Brain microvascular endothelial cell (primary cell): ENCODE measurements around the gene TMEM51.

Experiments used
- DNase-seq: peaks from one replicate; pipeline ENCODE4 v3.0.0-alpha.2; 2020
- H3K27ac ChIP-seq: fragments of 250-450 bp; sonication (Bioruptor Pico); 2 replicates; pipeline ENCODE4 v1.5.1; 2020; ENCODE audit warnings: mild to moderate bottlenecking, moderate library complexity
- H3K27me3 ChIP-seq: fragments of 250-450 bp; sonication (Bioruptor Pico); replicated peaks from 2 replicates; pipeline ENCODE4 v1.5.1; 2020; ENCODE audit warnings: mild to moderate bottlenecking
- H3K36me3 ChIP-seq: fragments of 250-450 bp; sonication (Bioruptor Pico); replicated peaks from 2 replicates; pipeline ENCODE4 v1.5.1; 2020; ENCODE audit warnings: mild to moderate bottlenecking
- H3K4me3 ChIP-seq: 2 replicates; pipeline ENCODE4 v1.5.1; 2011; ENCODE audit warnings: low read depth, mild to moderate bottlenecking, control low read depth, low read length, moderate library complexity
- in situ Hi-C: cut with HindIII; loops from 2 replicates; pipeline ENCODE4 v1.10.0; 2017; ENCODE audit warnings: low sequenced_read_pairs, low pct_ligation_motif_present
- TF ChIP-seq, protein P1 (sequence below): IDR thresholded peaks from 2 replicates; pipeline ENCODE4 v1.5.1; 2011; ENCODE audit warnings: low read depth, mild to moderate bottlenecking, moderate library complexity, low read length, control low read depth, inconsistent platforms; ENCODE audit errors: missing control alignments

The TMEM51 gene

DNA sequence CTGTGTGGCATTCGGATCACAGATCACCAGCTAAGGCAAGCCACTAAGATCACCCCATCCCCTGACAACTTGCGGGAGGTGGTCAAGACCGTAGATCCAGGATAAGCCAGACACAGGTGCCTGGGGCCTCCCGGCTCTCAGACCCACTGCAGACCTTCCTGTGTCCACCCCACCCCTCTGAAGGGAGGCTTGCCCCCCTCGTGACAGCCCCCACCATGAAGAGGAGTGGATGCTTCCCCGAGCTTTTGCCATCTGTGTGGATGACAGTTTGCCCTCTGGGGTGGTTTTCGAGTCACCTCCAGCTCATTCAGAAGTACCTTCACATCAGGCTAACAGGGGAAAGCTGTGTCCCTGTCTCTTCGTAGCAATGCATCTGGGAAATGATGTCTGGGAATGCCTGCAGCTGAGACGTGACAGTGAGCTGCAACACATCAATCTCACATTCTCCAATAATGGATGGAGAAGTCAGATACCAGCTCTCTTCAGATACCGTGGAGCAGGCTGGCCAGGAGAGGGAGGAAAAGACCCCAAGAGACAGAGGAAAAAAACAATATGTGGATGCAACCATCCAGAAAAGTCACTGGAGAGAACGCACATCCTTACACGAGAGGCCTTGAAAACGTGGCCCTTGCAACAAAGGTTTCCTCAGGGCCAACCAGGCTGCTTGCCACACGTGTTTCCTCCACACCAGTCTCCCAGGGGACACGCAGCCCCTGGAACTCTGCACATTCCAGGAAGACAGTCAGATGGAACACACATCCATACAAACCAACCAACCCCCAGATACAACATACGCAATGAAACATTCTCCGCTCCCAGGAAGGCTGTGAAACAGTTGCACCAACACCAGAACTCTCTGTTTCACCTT, 73.1 kb downstream of the TMEM51 start:
- TF ChIP-seq, protein P1, sequence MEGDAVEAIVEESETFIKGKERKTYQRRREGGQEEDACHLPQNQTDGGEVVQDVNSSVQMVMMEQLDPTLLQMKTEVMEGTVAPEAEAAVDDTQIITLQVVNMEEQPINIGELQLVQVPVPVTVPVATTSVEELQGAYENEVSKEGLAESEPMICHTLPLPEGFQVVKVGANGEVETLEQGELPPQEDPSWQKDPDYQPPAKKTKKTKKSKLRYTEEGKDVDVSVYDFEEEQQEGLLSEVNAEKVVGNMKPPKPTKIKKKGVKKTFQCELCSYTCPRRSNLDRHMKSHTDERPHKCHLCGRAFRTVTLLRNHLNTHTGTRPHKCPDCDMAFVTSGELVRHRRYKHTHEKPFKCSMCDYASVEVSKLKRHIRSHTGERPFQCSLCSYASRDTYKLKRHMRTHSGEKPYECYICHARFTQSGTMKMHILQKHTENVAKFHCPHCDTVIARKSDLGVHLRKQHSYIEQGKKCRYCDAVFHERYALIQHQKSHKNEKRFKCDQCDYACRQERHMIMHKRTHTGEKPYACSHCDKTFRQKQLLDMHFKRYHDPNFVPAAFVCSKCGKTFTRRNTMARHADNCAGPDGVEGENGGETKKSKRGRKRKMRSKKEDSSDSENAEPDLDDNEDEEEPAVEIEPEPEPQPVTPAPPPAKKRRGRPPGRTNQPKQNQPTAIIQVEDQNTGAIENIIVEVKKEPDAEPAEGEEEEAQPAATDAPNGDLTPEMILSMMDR: no peak

DNA sequence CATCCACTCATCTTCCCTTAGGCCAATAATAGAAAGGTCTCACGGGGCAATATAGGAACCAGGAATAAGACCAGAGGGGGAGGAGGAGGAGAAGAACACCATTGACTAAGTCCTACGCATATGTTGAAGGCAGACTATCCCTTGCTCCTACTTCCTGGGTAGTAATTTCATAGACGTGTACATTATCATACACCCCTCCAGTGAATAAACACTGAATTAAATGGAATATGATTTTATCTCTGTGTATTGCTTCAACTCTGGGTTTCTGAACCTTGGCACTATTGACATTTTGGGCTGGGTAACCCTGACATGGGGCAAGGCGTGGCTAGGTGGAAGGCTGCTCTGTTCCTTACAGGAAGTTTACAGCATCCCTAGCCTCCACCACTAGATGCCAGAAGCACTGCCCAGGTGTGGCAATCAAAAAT, 76.2 kb downstream of the TMEM51 start:
- no peaks in the 10 kb centered on the region for H3K36me3 ChIP-seq
- TF ChIP-seq, protein P1: no peak
- no peak overlapping the region for H3K4me3 ChIP-seq
- no peaks in the 10 kb centered on the region for H3K27me3 ChIP-seq
- no peak overlapping the region for H3K27ac ChIP-seq
- DNase-seq: no peak
- in situ Hi-C loops: no loop called here

More for the DNA sequence above, 73.1 kb downstream of the TMEM51 start:
- no peaks in the 10 kb centered on the region for H3K27me3 ChIP-seq
- H3K36me3 ChIP-seq: no peaks in the 10 kb centered on the region
- in situ Hi-C loops: no loop called here
- H3K27ac ChIP-seq: no peak overlapping the region
- no peak overlapping the region for H3K4me3 ChIP-seq
- no peak for DNase-seq

DNA sequence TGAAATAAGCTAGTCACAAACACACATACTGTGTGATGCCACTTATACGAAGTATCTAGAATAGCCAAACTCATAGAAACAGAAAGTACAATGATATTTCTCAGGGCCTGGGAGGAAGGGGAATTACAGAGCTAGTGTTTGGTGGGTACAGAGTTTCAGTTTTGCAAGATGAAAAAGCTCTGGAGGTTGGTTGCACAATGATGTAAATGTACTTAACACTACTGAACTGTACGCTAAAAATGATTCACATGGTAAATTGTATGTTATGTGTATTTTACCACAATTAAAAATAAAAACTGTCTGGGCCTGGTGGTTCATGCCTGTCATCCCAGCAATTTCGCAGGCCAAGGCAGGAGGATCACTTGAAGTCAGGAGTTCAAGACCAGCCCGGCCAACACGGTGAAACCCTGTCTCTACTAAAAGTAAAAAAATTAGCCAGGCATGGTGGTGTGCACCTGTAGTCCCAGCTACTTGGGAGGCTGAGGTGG, 78.2 kb downstream of the TMEM51 start:
- Histone ChIP-seq H3K27ac (no peak overlapping the region), H3K4me3 (no peak overlapping the region), H3K27me3 (no peaks in the 10 kb centered on the region), H3K36me3 (no peaks in the 10 kb centered on the region)
- in situ Hi-C loops: no loop called here
- TF ChIP-seq, protein P1: no peak
- no peak for DNase-seq

DNA sequence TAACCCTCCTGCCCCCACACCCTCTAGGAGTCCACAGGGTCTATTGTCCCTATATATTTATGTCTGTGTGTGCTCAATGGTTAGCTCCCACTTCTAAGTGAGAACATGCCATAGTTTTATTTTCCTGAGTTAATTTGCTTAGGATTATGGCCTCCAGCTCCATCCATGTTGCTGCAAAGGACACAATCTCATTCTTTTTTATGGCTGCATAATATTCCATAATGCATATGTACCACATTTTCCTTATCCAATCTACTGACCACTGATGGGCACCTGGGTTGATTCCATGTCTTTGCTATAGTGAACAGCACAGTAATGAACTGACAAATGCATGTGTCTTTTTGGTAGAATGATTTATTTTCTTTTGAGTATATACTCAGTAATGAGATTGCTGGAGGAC, 80.1 kb downstream of the TMEM51 start:
- TF ChIP-seq, protein P1: no peak
- Histone ChIP-seq H3K4me3 (no peak overlapping the region), H3K27me3 (no peaks in the 10 kb centered on the region), H3K27ac (no peak overlapping the region), H3K36me3 (no peaks in the 10 kb centered on the region)
- DNase-seq: no peak
- in situ Hi-C loops: no loop called here

DNA sequence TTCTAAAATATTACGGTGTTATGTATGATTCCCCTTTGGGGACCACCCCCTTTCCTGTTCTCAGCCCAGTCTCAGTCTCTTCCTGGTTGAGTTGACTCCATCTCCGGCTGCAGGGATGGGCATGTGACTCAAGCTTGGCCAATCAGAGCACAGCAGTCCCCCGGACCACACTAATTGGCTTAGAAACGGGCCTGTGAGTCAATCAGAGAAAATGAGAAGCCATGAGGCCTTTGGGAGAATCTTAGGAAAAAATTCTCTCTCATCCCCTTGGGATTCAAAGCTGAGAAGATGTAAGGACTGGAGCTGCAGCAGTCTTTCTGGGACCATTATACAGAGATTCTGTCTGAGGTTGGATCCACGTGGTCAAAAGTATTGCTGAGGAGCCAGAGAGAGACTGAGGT, 82.8 kb downstream of the TMEM51 start:
- Histone ChIP-seq H3K27ac (no peak overlapping the region), H3K4me3 (no peak overlapping the region), H3K36me3 (no peaks in the 10 kb centered on the region), H3K27me3 (no peaks in the 10 kb centered on the region)
- in situ Hi-C loops: no loop called here
- TF ChIP-seq, protein P1: no peak
- DNase-seq: no peak
